Neutrophil (primary cell): ENCODE measurements around the gene LIPE.
A peak's percentile ranks its signal among the peaks of the same experiment; 100 is the strongest.

Experiments used
- H3K27ac ChIP-seq: fragments of 200-600 bp; sonication (generic); 2 replicates; pipeline ENCODE4 v1.5.1; 2016; ENCODE audit warnings: mild to moderate bottlenecking, moderate library complexity
- H3K27me3 ChIP-seq: fragments of 200-600 bp; sonication (generic); 2 replicates; pipeline ENCODE4 v1.6.0; 2016; ENCODE audit warnings: mild to moderate bottlenecking
- H3K36me3 ChIP-seq: fragments of 200-600 bp; sonication (generic); 2 replicates; pipeline ENCODE4 v1.5.1; 2017
- H3K4me1 ChIP-seq, 2 experiments: fragments of 200-600 bp in 1 of 2; sonication (generic) in 1 of 2; 1 replicate in 1 of 2; 2 replicates in 1 of 2; pipeline versions ENCODE4 v1.5.1 to v1.6.1; 2013 to 2016; ENCODE audit warnings: low read depth in 1 of 2, low read length in 1 of 2, mild to moderate bottlenecking in 1 of 2, moderate library complexity in 1 of 2; ENCODE audit not compliant: control insufficient read depth in 1 of 2, insufficient read depth in 1 of 2
- H3K4me3 ChIP-seq, 2 experiments: fragments of 200-600 bp in 1 of 2; sonication (generic) in 1 of 2; 1 replicate in 1 of 2; 2 replicates in 1 of 2; pipeline ENCODE4 v1.5.1; 2013 to 2016; ENCODE audit warnings: low read depth in 1 of 2, low read length in 1 of 2, mild to moderate bottlenecking in 1 of 2, moderate library complexity in 1 of 2
- H3K9me3 ChIP-seq: fragments of 200-600 bp; sonication (generic); 2 replicates; pipeline ENCODE4 v1.5.1; 2016
- CTCF ChIP-seq: fragments of 200-600 bp; sonication (generic); IDR thresholded peaks from 2 replicates; pipeline ENCODE4 v1.5.1; 2016; ENCODE audit warnings: antibody characterized with exemption

Gene LIPE

GRCh38 chr19:42431486-42431885, 4.3 kb upstream of the LIPE start:
- no peak overlapping the region for H3K4me3 ChIP-seq
- H3K27me3 ChIP-seq = no peaks in the 10 kb centered on the region
- H3K27ac ChIP-seq = no peak overlapping the region
- H3K4me1 ChIP-seq = no peaks in the 10 kb centered on the region
- no peak for TF ChIP-seq CTCF
- no peaks in the 10 kb centered on the region for H3K36me3 ChIP-seq
- H3K9me3 ChIP-seq = no peaks in the 10 kb centered on the region

GRCh38 chr19:42428676-42429075, 1.5 kb upstream of the LIPE start:
- no peak overlapping the region for H3K4me3 ChIP-seq
- H3K9me3 ChIP-seq = no peaks in the 10 kb centered on the region
- TF ChIP-seq CTCF = no peak
- H3K27me3 ChIP-seq = peaks cover 15% of the 10 kb centered on the region
- H3K36me3 ChIP-seq = no peaks in the 10 kb centered on the region
- no peak overlapping the region for H3K27ac ChIP-seq
- peaks cover 19 to 22% of the 10 kb centered on the region in 2 experiments for H3K4me1 ChIP-seq

GRCh38 chr19:42426643-42427042, 545 bp downstream of the LIPE start:
- no peaks in the 10 kb centered on the region for H3K36me3 ChIP-seq
- H3K27me3 ChIP-seq = peaks cover 16% of the 10 kb centered on the region
- peaks cover 39 to 42% of the 10 kb centered on the region in 2 experiments for H3K4me1 ChIP-seq
- no peaks in the 10 kb centered on the region for H3K9me3 ChIP-seq
- H3K4me3 ChIP-seq = no peak overlapping the region
- H3K27ac ChIP-seq = no peak overlapping the region
- TF ChIP-seq CTCF = no peak

GRCh38 chr19:42424712-42425131, 2.5 kb downstream of the LIPE start:
- peak overlapping the region; percentile 52 for H3K27ac ChIP-seq
- no peaks in the 10 kb centered on the region for H3K36me3 ChIP-seq
- TF ChIP-seq CTCF = no peak
- H3K9me3 ChIP-seq = no peaks in the 10 kb centered on the region
- no peak overlapping the region for H3K4me3 ChIP-seq
- peaks cover 55 to 59% of the 10 kb centered on the region in 2 experiments for H3K4me1 ChIP-seq
- peaks cover 16% of the 10 kb centered on the region for H3K27me3 ChIP-seq

GRCh38 chr19:42424345-42424707, 2.9 kb downstream of the LIPE start:
- peak overlapping the region; percentile 85 to 90 for H3K4me3 ChIP-seq
- H3K9me3 ChIP-seq = no peaks in the 10 kb centered on the region
- H3K36me3 ChIP-seq = no peaks in the 10 kb centered on the region
- no peak overlapping the region for H3K27ac ChIP-seq
- H3K27me3 ChIP-seq = peaks cover 16% of the 10 kb centered on the region
- TF ChIP-seq CTCF = no peak
- peaks cover 55 to 59% of the 10 kb centered on the region in 2 experiments for H3K4me1 ChIP-seq
